GM19193 (cell line): Measurements from ENCODE around the gene CTXN1.

ENCODE experiments used
- POLR2A ChIP-seq: IDR thresholded peaks from 4 replicates; pipeline ENCODE4 v1.6.1; 2011; ENCODE audit not compliant: insufficient read depth, insufficient read length; ENCODE audit errors: extremely low read depth

The CTXN1 gene

GRCh38 chr19:7902796-7903243 lies 23.1 kb downstream of the CTXN1 start:
- TF ChIP-seq POLR2A, result no peak

GRCh38 chr19:7901337-7901736 lies 24.6 kb downstream of the CTXN1 start:
- TF ChIP-seq POLR2A, result no peak

- no peak for TF ChIP-seq POLR2A
Observed at GRCh38 chr19:7900931-7901330, 25.0 kb downstream of the CTXN1 start.

DNA sequence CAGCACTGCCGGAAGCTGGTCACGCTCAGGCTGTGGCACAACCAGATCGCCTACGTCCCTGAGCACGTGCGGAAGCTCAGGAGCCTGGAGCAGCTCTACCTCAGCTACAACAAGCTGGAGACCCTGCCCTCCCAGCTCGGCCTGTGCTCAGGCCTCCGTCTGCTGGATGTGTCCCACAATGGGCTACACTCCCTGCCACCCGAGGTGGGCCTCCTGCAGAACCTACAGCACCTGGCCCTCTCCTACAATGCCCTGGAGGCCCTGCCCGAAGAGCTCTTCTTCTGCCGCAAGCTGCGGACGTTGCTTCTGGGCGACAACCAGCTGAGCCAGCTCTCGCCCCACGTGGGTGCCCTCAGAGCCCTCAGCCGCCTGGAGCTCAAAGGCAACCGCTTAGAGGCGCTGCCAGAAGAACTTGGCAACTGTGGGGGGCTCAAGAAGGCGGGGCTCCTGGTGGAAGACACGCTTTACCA lies 25.5 kb downstream of the CTXN1 start:
- TF ChIP-seq POLR2A, result no peak

GRCh38 chr19:7899751-7900378 lies 26.1 kb downstream of the CTXN1 start:
- TF ChIP-seq POLR2A, result no peak

- no peak for TF ChIP-seq POLR2A
Observed at GRCh38 chr19:7898967-7899366, 27.0 kb downstream of the CTXN1 start.

DNA sequence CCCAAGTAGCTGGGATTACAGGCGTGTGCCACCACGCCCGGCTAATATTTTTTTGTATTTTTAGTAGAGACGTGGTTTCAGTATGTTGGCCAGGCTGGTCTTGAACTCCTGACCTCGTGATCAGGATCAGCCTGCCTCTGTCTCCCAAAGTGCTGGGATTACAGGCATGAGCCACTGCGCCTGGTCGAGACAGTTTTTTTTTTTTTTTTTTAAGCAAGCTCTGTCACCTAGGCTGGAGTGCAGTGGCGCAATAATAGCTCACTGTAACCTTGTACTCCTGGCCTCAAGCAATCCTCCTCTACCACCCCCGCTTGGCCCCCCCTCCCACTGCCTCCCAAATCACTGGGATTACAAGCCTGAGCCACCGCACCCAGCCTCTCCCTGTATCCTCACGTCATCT lies 28.6 kb downstream of the CTXN1 start:
- TF ChIP-seq POLR2A, result no peak

GRCh38 chr19:7895565-7895964 lies 30.4 kb downstream of the CTXN1 start:
- TF ChIP-seq POLR2A, result no peak

DNA sequence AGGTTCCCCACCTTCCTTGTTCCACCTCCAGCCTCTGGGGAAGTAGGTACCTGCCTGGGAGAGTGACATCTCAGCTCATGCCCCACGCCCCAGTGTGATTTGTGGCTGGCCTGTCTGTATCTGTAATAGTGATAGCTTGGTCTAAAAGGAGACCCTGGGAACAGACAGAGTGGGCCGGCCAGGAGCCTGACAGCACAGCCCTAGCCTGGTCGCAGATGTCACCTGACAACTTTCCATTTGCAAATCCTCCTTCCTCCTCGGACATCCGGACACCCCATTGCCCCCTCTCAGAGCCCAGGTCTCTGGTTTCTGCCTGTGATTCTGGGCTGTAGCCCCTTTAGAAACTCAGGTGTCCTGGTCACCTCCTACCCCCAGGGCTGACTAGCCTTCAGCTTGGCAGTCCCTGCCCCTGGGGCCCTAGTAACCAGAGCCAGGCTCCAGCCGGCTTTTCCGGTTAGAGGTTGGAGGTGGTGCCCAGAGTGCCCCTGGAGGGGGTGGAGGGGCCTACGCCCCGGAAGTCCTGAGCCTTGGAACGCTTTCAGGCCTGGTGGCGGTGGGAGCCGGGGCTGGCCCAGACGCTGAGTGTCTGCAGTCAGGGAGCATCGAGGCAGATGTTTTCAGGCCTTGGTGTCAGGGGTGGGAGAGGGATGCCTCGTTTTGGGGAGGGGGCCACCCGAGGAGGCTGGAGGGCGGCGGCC lies 31.2 kb downstream of the CTXN1 start:
- no peak for TF ChIP-seq POLR2A

DNA sequence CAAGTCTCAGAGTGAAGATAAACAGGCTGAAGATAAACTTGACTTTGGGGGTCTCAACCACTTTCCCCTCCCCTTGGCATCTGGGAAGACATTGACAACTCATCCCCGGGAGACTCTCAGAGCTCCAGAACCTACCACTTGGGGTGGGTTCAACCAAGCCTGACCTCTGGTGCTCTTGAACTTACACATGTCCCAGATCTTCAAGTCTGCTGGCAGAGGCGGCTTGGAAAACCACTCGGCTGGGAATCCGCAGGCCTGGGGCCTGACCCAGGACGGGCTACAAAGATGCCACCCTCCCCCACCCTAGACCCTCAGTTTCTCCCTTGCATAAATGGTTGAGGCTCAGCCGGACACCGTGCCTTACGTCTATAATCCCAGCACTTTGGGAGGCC lies 37.1 kb downstream of the CTXN1 start:
- TF ChIP-seq POLR2A, result no peak

- no peak for TF ChIP-seq POLR2A
Observed at GRCh38 chr19:7888145-7888825, 37.6 kb downstream of the CTXN1 start, which contains the start of gene LRRC8E. Gene LRRC8E (plus strand): TSS chr19:7888510. CDS start chr19:7895604, 7,094 bp downstream.

GRCh38 chr19:7887408-7888144 lies 38.4 kb downstream of the CTXN1 start:
- no peak for TF ChIP-seq POLR2A

DNA sequence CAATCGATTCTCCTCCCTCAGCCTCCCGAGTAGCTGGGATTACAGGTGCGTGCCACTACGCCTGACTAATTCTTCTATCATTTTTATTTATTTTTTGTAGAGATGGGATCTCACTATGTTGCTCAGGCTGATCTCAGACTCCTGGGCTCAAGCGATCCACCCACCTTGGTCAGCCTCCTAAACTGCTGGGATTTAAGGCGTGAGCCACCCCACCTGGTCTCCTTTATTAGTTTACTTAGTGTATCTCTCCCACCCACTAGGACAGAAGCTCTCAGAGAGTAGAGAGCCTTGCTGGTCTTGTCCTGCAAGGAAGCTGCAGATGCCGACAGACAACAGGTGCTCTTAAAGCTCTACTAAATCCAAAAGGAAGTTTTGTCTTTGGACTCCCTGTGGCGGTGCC lies 40.1 kb downstream of the CTXN1 start:
- no peak for TF ChIP-seq POLR2A

DNA sequence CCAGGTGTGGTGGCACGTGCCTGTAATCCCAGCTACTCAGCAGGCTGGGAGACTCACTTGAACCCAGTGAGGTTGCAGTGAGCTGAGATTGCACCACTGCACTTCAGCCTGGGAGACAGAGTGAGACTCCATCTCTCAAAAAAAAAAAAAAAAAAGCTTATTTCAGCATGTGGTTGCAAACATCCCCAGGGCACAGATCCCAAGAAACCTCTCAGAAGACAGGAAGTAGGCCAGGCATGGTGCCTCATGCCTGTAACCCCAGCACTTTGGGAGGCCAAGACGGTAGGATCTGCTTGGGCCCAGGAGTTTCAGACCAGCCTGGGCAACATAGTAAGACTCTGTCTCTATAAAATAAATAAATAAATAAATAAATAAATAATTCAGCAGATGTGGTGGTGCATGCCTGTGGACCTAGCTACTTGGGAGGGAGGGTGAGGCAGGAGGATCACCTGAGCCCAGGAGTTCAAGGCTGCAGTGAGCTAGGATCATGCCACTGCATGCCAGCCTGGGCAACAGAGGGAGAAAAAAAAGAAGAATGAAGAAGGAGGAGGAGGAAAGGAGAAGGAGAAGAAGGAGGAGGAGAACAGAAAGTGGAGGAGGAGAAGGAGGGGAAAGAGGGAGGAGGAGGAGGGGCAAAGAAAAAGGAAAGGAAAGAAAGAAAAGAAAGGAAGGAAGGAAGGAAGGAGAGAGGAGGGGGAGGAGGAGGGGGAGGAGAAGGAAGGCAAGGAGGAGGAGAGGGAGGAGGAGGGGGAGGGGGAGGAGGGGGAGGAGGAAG lies 42.0 kb downstream of the CTXN1 start:
- no peak for TF ChIP-seq POLR2A
